Breast epithelium (tissue), 3 donors: ENCODE data around the gene POU5F1.
"Not testable (repeated sequence)": the region's sequence is repeated elsewhere in the genome, so short reads cannot be mapped to it uniquely, and the experiment has no call there.

Source experiments
- CTCF ChIP-seq, 3 donors: fragments of 450-650 bp; IDR thresholded peaks; one replicate each; pipeline ENCODE4 v1.5.1; 2016 to 2017; ENCODE audit warnings: antibody characterized with exemption in 3 of 3, mild to moderate bottlenecking in 3 of 3, moderate library complexity in 3 of 3
- POLR2A ChIP-seq: fragments of 450-650 bp; IDR thresholded peaks from one replicate; pipeline ENCODE4 v1.6.1; 2016; ENCODE audit warnings: antibody characterized with exemption, mild to moderate bottlenecking, moderate library complexity
- POLR2AphosphoS5 ChIP-seq, 3 donors: sonication (generic); formaldehyde crosslinking; IDR thresholded peaks; one replicate each; pipeline ENCODE4 v1.6.1; 2017; ENCODE audit warnings: antibody characterized with exemption in 3 of 3

GRCh38 chr6:31192431-31193105, 22.1 kb upstream of the POU5F1 start:
- TF ChIP-seq POLR2A; POLR2AphosphoS5 (IDR thresholded peaks at IDR 0.05): not testable (repeated sequence)
- peak in 2 of 3 donors; percentile 59 to 72 for TF ChIP-seq CTCF (IDR thresholded peaks at IDR 0.05)
